ENCODE results near the gene VWA3A. TPM values are rescaled to one million over a fixed set of nuclear protein-coding genes. Genes with fewer than 3 reads are reported as not detected.

The VWA3A gene
- polyA plus RNA-seq, 2 of the 4 experiments (the other 2 are of a cell fraction) = 0.17 TPM; not detected in 1

GRCh38 chr16:22138482-22138881, 46.1 kb downstream of the VWA3A start:
- no peak for FAIRE-seq
- no peak for TF ChIP-seq FOSB (CRISPR knock-in tag; IDR thresholded peaks at IDR 0.05)
- TF ChIP-seq HOXB5 (CRISPR knock-in tag; IDR thresholded peaks at IDR 0.05) = no peak
- TF ChIP-seq HES2 (IDR thresholded peaks at IDR 0.05) = no peak
- TF ChIP-seq CEBPB (IDR thresholded peaks at IDR 0.05) = no peak
- TF ChIP-seq RARB (CRISPR knock-in tag; IDR thresholded peaks at IDR 0.05) = no peak
- no peak for TF ChIP-seq CHD4 (IDR thresholded peaks at IDR 0.05; ENCODE audit: borderline replicate concordance)
- no peak for TF ChIP-seq PHF8 (IDR thresholded peaks at IDR 0.05; ENCODE audit: borderline replicate concordance, low read depth)
- TF ChIP-seq ESRRA (IDR thresholded peaks at IDR 0.05; ENCODE audit: borderline replicate concordance, low read length) = no peak
- no peak for TF ChIP-seq KDM1A (IDR thresholded peaks at IDR 0.05; ENCODE audit: low read depth)
- TF ChIP-seq HEYL (CRISPR knock-in tag; IDR thresholded peaks at IDR 0.05) = no peak
- no peak for TF ChIP-seq CBX8 (IDR thresholded peaks at IDR 0.05)
- Histone ChIP-seq H3K9me3 (no peaks in the 10 kb centered on the region), H3K4me2 (no peak overlapping the region), H3K4me3 (no peak overlapping the region), H3K4me1 (no peaks in the 10 kb centered on the region), H3K27ac (no peak overlapping the region)
- ChIA-PET POLR2A (no interaction called here), CTCF (interaction anchor here (0.5 to 1.4 kb wide), 2 partner anchors 40 to 50 kb away, joined by 3 to 5 read pairs; no protein-coding TSS in a partner anchor)
- DNase-seq (ENCODE audit: low read depth in 1 of 2, low spot score in 1 of 2) = no peak
- no peak for ATAC-seq
- 5% methylated on average over 8 of the region's 8 CpGs for WGBS (ENCODE audit: missing lambda C conversion rate)

GRCh38 chr16:22139008-22139407, 46.7 kb downstream of the VWA3A start:
- H3K9me3 ChIP-seq = no peaks in the 10 kb centered on the region
- CTCF ChIA-PET = interaction anchor here (1.3 kb wide), 1 partner anchor 40 kb away, joined by 3 read pairs; no protein-coding TSS in a partner anchor
- TF ChIP-seq HOXB5 (CRISPR knock-in tag; IDR thresholded peaks at IDR 0.05) = no peak
- no peak for TF ChIP-seq HES2 (IDR thresholded peaks at IDR 0.05)
- TF ChIP-seq ZFP36 (IDR thresholded peaks at IDR 0.05; ENCODE audit: borderline replicate concordance, partially characterized antibody) = no peak
- no peak for TF ChIP-seq BHLHE40 (IDR thresholded peaks at IDR 0.05; ENCODE audit: low read depth, low read length)
- TF ChIP-seq CBX8 (IDR thresholded peaks at IDR 0.05) = no peak
- TF ChIP-seq FOXS1 (CRISPR knock-in tag; IDR thresholded peaks at IDR 0.05) = no peak
- no peak for TF ChIP-seq KDM1A (IDR thresholded peaks at IDR 0.05; ENCODE audit: low read depth)
- no peak for TF ChIP-seq RAD21 (conservative IDR thresholded peaks at IDR 0.05 in 1 of 2, IDR thresholded peaks at IDR 0.05 in 1 of 2)
- no peak for TF ChIP-seq PBX3 (IDR thresholded peaks at IDR 0.05)
- TF ChIP-seq CEBPB (IDR thresholded peaks at IDR 0.05) = no peak
- TF ChIP-seq USF2 (IDR thresholded peaks at IDR 0.05) = no peak
- no peak for TF ChIP-seq ESRRA (IDR thresholded peaks at IDR 0.05; ENCODE audit: borderline replicate concordance, low read length)
- no peak for TF ChIP-seq NPAS2 (CRISPR knock-in tag; IDR thresholded peaks at IDR 0.05; ENCODE audit: borderline replicate concordance)
- H3K4me2 ChIP-seq = no peak overlapping the region
- DNase-seq (ENCODE audit: low read depth in 1 of 2, low spot score in 1 of 2) = no peak
- WGBS (ENCODE audit: missing lambda C conversion rate) = 45% methylated on average over 3 of the region's 7 CpGs
- no peak overlapping the region for H3K4me3 ChIP-seq
- no peak for ATAC-seq
- H3K4me1 ChIP-seq = no peaks in the 10 kb centered on the region
- POLR2A ChIA-PET = no interaction called here
- no peak for FAIRE-seq
- no peak overlapping the region for H3K27ac ChIP-seq

GRCh38 chr16:22139732-22140131, 47.4 kb downstream of the VWA3A start:
- FAIRE-seq (no peak), ATAC-seq (no peak), DNase-seq (ENCODE audit: low read depth in 1 of 2, low spot score in 1 of 2) (no peak)
- no peak overlapping the region for H3K27ac ChIP-seq
- no peak overlapping the region for H3K4me2 ChIP-seq
- POLR2A ChIA-PET = no interaction called here
- CTCF ChIA-PET = interaction anchor here (1.3 kb wide), 2 partner anchors 29 to 40 kb away, joined by 3 read pairs; no protein-coding TSS in a partner anchor
- no peaks in the 10 kb centered on the region for H3K4me1 ChIP-seq
- no peaks in the 10 kb centered on the region for H3K9me3 ChIP-seq
- TF ChIP-seq MAZ (IDR thresholded peaks at IDR 0.05; ENCODE audit: borderline replicate concordance, low read depth, low read length) (no peak), USF2 (IDR thresholded peaks at IDR 0.05) (no peak), SREBF2 (IDR thresholded peaks at IDR 0.05) (no peak), EHMT2 (IDR thresholded peaks at IDR 0.05; ENCODE audit: low read depth) (no peak), RFX5 (IDR thresholded peaks at IDR 0.05) (no peak), BCL3 (IDR thresholded peaks at IDR 0.05) (no peak), HOXB5 (CRISPR knock-in tag; IDR thresholded peaks at IDR 0.05) (no peak), MAX (IDR thresholded peaks at IDR 0.05) (no peak), MYC (IDR thresholded peaks at IDR 0.05; ENCODE audit: borderline replicate concordance, low read length) (no peak), CBX8 (IDR thresholded peaks at IDR 0.05) (no peak), HDAC2 (IDR thresholded peaks at IDR 0.05) (no peak), HEYL (CRISPR knock-in tag; IDR thresholded peaks at IDR 0.05) (no peak), JUNB (IDR thresholded peaks at IDR 0.05) (no peak), ELK1 (IDR thresholded peaks at IDR 0.05; ENCODE audit: low read depth, low read length) (no peak), NR3C1 (IDR thresholded peaks at IDR 0.05) (no peak)
- WGBS (ENCODE audit: missing lambda C conversion rate) = 75% methylated on average over 1 of the region's 1 CpG
- no peak overlapping the region for H3K4me3 ChIP-seq

Data from A549 (cell line).